ENCODE results near the gene ATP11C.

- TF ChIP-seq CTCF (IDR thresholded peaks at IDR 0.05) (no peak), POLR2A (IDR thresholded peaks at IDR 0.05) (no peak)
These were observed 131.4 kb downstream of the ATP11C start for GRCh38 chrX:139801397-139801813.
